NCI-H345 (cell line): Measurements from ENCODE around the gene RPL29.
A peak's percentile ranks its signal among the peaks of the same experiment; 100 is the strongest.

Experiments
- DNase-seq: peaks from one replicate; lab custom pipeline; 2025; lab: John Stamatoyannopoulos, UW

The RPL29 gene

GRCh38 chr3:51982838-51983577 is 12.7 kb downstream of the RPL29 start, which contains the start of gene ACY1:
TSS of gene ACY1 (plus strand) at chr3:51983535. CDS start at chr3:51984065, 530 bp downstream.
- peak; percentile 30 for DNase-seq

DNA sequence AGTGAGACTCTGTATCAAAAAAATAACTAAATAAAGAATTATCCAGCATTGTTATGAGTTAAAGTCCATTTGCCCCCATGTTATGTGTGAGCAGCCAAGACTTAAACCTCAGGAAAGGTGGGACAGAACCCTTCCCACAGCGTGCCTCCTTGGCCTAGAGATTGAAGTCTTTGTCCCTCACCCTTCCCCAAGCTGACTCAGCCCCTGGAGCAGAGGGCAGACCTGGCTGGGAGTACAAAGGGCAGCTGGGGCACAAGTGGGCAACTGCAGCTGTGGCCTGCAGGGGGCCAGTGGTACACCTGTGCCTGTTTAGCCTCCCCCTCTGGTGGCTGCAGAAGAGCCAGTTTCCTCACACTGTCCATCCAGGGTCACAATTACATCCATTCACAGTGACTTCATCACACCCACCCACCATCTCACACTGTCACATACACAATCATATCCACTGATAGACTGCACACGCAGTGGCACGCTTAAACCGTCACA is 13.3 kb downstream of the RPL29 start:
- peak; percentile 37 for DNase-seq

DNA sequence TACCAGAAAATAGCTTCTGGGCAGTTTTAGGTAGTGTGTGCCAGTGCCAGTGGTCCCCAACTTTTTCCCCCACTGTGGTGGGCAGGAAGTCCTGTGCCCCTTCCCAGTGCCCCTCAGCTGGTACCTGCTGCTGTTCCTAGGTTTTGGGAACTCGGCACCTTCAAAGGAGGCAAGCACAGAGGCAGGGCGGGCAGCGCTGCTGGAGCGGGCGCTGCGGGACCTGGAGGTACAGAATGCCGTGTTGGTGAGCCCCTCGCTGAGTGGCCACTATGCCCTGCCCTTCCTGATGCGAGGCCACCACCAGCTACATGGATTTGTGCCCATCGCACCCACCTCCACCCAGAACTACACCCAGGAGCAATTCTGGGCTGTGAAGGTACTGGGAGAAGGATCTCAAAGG is 15.4 kb downstream of the RPL29 start:
- no peak for DNase-seq

- no peak for DNase-seq
Measured at GRCh38 chr3:51978143-51978502, 17.6 kb downstream of the RPL29 start.

DNA sequence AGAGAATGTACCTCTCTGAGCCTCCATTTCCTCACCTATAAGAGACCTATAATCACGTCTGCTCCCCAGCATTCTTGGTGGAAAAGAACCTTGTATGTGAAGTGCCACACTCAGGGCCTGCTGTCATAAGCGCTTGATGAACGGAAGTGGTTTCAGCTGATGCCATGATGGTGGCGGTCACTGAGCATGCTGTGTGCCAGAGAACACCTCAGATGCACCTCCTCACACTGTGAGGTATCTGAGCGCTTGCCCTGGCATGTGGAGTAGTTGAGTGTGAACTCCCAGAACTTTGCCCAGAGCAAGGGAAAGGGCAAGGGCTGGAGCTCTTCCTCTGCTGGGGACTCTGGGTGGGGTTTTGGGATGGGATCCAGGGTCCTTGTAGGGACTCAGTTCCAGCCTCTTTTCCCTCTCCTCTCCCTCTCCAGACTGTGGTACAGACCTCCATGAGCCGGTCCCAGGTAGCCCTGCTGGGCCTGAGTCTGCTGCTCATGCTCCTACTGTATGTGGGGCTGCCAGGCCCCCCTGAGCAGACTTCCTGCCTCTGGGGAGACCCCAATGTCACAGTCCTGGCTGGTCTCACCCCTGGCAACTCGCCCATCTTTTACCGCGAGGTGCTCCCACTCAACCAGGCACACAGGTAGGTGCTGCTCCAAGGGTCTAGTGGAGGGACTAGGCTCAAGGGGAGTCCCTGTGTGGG is 18.1 kb downstream of the RPL29 start:
- DNase-seq = no peak

DNA sequence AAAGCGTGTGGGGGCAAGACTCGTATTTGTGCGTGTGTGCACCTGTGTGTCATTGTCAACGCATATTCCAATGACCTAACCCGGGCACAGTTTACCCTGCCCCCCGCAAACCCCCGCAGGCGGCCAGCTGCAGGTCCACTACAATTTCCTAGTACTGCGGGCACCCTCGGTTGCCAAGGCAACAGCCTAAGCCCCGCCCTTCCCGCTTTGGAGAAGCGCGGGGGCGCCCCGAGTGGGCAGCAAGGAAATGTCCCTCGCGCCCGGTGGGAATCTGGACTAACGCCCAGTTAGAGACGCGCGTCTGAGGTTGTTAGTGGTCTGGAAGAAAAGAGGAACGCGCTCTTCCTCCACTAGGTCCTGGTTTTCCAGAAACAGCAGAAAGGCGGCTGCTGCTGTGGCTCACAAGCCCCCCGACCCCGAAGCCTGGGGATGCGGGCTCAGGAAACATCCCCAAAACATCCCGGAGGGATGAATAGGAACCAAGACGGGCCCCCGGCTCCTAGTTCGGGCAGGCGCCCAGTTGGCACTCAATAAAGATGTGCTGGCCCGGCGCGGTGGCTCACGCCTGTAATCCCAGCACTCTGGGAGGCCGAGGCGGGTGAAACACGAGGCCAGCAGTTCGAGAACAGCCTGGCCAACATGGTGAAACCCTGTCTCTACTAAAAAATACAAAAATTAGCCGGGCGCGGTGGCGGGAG is 19.7 kb downstream of the RPL29 start:
- no peak for DNase-seq

DNA sequence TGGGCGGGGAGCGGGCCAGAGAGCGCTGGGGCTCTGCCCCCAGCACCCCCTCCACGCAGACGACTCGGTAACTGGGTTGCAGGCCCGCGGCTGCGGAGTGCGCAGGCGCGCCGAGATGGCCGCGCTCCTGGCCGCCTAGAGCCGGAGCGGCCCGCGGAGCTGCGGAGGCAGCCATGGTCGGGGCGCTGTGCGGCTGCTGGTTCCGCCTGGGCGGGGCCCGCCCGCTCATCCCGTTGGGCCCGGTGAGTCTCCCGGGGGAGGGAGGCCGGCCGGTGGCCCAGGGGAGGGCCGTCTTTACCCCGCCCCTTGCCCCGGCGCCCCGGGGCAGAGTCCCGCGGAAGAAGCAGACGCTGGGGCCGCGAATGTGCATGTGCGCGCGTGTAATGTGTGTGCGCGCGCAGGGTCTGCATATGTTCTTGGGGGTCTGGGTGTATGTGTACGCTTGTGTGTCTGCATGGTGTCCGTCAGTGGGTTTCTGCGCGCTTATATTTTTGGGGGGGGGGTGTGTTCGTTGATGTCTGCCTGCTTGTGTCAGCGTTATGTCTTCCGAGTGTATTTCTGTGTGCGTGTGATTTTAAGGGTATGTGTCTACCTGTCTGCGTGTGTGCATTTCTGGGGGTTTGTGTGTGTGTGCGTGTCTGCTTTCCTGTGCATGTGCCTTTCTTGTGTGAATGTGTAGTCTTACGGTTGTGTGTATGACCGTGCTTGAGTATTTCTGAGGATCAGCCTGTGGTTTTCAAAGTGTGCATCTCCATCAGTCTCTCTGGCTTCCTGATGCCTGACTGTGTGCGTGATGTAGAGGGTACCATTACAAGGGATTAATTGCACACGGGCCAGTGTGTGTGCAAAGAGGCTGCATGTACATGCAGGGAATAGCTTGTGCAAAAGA is 20.5 kb downstream of the RPL29 start, which contains the start of gene ABHD14A:
Gene ABHD14A, plus strand, starts transcription at position 102 of the 889 bp plus-strand sequence. Its CDS starts 72 bp downstream, at position 174.
- peak; percentile 38 for DNase-seq

DNA sequence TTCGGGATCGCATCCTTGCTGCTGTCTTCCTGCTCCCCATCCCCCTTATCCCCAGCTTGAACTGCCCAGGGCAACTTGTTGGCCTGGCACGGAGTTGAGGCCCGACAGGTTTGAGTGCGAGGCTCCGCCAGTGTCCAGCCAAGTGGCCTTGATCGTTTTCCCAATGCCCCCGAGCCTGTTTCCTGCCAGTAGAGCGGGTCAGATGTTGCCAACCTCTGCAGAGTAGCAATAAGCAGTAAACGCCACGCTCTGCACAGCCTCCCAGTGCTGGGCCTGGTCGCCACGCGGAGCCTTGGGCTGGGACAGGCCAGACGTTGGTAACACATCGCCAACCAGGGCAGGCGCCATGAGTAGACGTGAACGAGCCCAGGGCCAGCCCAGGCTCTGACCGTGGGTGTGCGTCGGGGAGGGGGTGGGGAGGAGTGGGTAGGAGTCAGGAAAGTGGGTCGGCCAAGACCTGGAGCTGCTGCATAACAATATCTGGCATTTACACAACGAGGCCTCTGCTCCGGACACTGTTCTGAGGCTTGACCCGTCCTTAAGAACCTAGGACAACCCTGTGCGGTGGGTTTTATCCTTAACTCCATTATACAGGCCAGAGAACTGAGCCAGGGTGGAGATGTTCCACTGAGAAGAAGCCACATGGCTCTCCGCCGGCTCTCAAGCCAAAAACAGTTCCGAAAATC is 21.3 kb downstream of the RPL29 start:
- no peak for DNase-seq

- no peak for DNase-seq
Measured at GRCh38 chr3:51971350-51971749, 24.3 kb downstream of the RPL29 start.

DNA sequence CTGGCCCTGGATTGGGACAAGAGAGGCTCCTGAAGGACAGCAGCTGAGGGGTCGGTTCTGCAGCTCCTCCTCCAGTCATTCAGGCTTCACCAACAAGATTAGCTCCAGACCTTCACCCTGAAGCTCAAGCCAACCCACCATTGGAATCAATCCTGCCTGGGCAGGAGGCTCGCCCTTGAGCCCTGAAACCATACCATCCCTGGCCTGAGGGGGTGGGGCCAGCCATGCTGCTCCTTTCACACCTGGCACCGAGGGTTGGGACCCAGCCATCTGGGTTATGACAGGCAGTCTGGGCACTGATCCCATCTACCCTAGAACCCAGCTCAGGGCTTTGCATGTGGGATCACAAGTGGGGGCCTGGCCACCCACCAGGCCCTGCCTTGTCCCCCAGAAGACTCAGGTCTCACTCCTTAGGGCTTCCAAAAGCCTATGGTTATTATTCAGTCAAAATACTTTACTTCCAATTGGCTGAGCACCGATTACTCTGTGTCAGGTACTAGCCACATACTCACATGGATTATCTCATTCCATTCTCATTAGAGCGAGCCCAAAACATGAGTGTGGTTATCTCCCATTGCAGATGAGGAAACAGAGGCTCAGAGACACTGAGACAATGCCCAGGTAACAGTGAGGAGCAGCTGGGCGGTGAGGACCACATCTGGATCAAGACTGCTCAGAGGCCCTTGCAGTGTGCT is 24.9 kb downstream of the RPL29 start:
- no peak for DNase-seq

DNA sequence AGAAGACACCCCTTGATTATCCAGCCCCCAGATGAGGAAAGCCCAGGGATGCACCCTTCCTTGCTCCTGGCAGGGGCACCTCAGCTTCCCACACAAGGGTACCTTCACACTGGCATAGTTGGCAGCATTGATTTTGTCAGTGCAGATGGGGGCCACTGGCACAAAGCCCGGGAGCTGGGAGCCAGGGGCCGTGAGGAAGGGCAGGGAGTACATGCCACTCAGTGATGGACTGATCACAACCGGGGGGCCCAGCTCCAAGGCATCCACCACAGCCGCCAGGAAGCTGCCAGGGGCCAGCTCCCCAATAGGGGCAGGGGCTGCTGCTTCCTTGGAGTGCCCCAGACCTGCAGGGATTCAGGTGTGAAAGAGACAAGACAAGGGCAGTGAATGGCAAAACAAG is 25.9 kb downstream of the RPL29 start:
- no peak for DNase-seq

- DNase-seq = no peak
Measured at GRCh38 chr3:51968883-51969678, 26.6 kb downstream of the RPL29 start.

DNA sequence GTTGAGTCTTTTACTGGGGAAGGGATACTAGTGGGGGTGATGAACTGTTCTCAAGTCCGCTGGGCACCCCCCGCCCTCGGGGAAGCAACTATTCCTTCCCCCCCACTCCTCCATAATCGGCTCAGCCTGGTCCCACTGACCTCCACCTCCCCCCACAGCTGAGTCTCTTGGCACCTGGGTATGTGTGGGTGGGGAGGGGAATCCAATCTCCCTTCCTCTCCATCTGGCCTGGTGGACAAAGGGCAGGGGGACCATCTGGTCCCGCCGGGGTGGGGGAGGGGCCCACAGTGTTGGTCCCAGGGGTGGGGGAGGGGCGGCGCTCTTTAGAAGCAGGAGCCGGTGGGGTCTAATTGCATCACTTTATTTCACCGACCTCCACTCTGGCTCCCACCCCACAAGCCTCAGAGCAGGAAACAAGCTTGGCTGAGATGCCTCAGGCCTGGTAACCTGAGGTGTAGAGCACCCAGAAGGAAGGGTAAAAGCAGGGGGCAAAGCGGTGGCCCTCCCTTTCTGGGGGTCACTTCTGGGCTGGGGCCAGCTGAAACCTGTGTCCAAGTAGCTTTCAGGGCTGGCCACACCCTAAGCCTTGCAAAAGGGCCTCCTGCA is 27.4 kb downstream of the RPL29 start:
- DNase-seq = no peak

DNA sequence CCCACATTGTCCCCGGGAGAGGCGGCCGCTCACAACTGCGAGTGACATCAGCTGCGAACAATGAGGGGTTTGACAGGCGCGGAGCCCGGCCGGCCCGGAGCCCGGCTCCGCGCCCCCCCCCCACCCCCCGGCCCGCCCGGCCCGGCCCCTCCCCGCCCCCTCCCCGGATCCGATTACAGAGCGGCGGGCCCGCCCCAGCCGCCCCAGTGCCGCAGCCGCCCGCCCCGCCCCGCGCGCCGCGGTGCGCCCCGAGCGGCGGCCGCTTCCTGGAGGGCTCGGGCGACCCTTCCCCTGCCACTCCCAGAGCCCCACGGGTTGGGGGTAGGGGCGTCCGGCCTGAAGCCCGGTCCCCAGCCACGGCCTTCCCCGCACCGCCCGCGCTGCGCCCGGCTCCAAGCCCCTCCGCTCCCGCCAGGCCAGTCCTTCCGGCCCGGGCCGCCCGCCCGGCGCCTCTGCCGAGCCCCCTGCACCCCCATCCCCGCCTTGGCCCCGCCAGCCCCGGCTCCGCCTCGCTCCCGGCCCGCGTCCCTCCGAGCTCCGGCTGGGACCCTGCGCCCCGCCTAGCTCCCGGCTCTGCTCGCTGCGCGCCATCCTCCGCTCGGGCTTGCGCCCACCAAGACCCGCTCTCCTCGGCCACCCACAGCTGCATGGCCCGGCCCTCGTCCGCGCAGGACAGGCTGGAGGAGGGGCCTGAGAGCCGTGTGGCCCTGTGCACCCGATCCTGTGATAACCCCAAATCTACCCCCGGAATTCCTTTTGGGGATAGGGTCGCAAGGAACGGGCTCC is 28.1 kb downstream of the RPL29 start, which contains the start of gene PCBP4:
Gene PCBP4, minus strand, starts transcription at position 71 of the 786 bp plus-strand sequence. CDS start 6,214 bp downstream, outside the sequence.
- peak; percentile 28 for DNase-seq

DNA sequence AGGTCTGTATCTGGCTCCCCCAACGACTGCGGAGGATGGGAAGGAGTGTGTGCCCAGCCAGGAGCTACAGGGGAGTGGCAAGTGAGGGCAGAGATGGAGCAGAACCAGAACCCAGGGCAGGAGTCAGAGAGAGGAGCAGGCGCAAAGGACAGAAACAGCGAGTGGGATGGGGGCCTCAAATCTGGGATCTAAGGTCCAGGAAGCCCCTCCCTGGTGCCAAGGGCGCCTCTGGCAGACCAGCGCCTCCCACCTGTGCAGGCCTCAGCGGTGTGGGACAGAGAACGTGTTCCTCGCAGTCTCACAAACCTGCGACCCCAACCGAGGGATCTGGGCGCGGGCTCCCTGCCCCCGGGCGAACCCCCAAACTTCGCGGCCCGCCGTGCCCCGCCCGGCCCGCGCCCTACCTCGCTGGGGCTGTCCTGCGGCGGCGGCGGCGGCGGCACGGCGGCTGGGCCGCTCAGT is 28.7 kb downstream of the RPL29 start:
- no peak for DNase-seq

GRCh38 chr3:51966486-51966885 is 29.2 kb downstream of the RPL29 start:
- no peak for DNase-seq

DNA sequence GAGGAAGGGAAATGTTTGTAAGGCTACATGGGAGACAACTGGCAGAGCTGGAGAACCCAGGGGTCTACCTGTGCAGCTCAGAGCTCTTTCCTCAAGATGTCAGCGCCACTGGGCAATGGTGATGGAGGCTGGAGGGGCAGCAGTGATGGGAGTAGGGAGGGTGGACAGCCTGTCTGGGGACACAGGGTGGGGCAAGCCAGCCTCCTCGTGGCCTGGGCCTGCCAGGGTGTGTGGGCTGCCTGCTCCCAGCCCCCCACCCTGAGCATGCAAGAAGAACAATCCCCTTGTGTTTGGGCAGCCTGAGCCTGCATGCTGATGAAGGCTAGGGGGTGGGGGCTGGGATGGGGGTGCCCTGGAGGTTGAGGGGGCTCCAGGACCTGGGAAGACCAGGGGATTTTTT is 29.7 kb downstream of the RPL29 start:
- DNase-seq = no peak

GRCh38 chr3:51964521-51964920 is 31.2 kb downstream of the RPL29 start:
- DNase-seq = no peak
